ENCODE data around the gene CDH23. TPM values are rescaled to one million over a fixed set of nuclear protein-coding genes. Genes with fewer than 3 reads are reported as not detected.
A peak's percentile ranks its signal among the peaks of the same experiment; 100 is the strongest.

CDH23 gene
- total RNA-seq, 1 donor from 2014 or later, result not detected

DNA sequence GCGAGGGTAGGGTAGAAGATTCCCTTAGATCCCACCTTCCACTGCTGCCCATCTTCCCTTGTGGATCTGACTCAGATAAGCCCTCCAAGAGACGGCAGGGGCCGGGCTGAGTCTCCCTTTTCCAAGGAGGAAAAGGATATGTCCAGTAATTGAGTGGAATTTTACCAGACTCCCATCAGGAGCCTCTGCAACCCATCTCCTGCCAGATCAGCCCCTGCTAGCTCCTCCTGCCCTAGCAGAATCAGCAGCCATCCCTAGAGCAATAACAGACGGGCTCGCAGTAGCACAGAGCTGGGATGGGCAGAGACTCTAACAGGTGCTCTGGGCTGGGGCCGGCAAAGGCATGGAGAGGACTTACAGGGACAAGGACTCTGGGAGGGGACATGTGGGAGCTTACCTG is 249.3 kb downstream of the CDH23 start:
- Histone ChIP-seq H3K27me3 (ENCODE audit: control insufficient read depth, insufficient read depth, low read length) (no peaks in the 10 kb centered on the region), H3K36me3 (ENCODE audit: control insufficient read depth, insufficient read depth, low read length) (no peaks in the 10 kb centered on the region), H3K4me3 (ENCODE audit: low read depth, low read length) (no peak overlapping the region)
- DNase-seq (ENCODE audit: low read depth), result no peak
- FAIRE-seq, result no peak
- TF ChIP-seq, protein P1, sequence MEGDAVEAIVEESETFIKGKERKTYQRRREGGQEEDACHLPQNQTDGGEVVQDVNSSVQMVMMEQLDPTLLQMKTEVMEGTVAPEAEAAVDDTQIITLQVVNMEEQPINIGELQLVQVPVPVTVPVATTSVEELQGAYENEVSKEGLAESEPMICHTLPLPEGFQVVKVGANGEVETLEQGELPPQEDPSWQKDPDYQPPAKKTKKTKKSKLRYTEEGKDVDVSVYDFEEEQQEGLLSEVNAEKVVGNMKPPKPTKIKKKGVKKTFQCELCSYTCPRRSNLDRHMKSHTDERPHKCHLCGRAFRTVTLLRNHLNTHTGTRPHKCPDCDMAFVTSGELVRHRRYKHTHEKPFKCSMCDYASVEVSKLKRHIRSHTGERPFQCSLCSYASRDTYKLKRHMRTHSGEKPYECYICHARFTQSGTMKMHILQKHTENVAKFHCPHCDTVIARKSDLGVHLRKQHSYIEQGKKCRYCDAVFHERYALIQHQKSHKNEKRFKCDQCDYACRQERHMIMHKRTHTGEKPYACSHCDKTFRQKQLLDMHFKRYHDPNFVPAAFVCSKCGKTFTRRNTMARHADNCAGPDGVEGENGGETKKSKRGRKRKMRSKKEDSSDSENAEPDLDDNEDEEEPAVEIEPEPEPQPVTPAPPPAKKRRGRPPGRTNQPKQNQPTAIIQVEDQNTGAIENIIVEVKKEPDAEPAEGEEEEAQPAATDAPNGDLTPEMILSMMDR (IDR thresholded peaks at IDR 0.05; ENCODE audit: insufficient read depth, low read length, severe bottlenecking), result no peak

DNA sequence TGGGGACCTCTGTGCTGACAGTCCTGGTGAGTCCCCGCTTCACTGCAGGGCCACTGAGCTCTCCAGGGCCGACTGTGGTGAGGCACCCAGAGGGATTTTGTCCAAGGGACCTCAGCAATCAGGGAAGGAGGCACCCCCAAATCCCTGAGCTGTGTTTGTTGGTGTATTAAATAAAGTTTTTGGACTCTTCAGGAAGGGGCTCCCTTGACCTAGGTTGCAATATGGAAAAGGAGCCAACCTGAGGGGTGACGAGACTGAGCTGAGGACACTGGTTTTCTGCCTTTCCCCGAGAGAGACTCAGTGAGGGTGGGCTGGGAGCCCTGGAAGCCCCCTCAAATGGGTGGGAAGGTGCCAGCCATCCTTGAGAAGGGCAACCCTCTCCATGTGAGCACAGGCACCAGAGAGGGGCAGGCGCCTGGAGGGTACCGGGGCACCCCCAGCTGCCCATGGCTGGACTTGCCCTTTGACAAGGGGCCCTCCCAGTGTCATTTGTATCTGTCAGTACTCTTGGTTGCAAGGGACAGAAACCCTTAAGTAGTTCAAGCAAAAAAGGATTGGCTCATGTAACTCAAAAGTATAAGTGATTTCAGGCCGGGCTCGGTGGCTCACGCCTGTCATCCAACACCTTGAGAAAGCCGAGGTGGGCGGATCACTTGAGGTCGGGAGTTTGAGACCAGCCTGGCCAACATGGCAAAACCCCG is 250.0 kb downstream of the CDH23 start:
- no peak for FAIRE-seq
- no peak overlapping the region for H3K4me3 ChIP-seq (ENCODE audit: low read depth, low read length)
- DNase-seq (ENCODE audit: low read depth), result no peak
- H3K27me3 ChIP-seq (ENCODE audit: control insufficient read depth, insufficient read depth, low read length), result no peaks in the 10 kb centered on the region
- no peaks in the 10 kb centered on the region for H3K36me3 ChIP-seq (ENCODE audit: control insufficient read depth, insufficient read depth, low read length)
- TF ChIP-seq, protein P1 (IDR thresholded peaks at IDR 0.05; ENCODE audit: insufficient read depth, low read length, severe bottlenecking), result no peak

DNA sequence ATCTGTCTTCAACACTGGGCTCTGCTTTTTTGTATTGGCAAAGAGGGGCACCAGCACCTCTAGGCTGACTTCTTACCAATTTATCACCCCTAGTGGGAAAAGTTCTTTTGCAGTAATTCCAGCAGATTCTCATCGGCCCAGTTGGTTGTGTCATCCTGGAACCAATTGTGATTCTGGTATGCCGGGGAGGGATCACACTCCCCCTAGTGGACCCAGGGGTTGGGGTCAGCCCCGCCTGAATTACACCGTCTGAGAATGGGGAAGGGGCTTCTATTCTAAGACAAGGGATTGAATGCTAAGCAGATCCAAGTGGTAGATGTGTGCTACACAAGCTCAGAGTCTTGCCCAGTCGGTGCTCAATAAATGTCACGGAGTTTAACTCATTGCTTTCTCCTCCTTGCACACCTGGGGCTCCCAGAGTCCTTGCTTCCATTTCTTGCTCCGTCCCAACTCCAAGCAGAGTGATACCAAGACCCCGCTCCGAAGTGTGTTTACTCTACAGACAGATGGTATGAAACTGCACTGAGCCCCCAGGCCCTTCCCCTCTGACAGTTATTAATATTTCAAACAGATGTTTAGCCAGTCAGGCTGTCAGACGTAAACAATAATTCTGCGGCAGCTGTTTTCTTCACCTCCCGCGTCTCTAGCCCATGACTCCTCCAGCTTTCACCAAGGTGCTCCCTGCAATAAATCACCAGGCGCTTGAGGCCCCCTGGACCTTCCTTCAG is 251.0 kb downstream of the CDH23 start:
- DNase-seq (ENCODE audit: low read depth), result no peak
- TF ChIP-seq, protein P1 (IDR thresholded peaks at IDR 0.05; ENCODE audit: insufficient read depth, low read length, severe bottlenecking), result peak; percentile 29
- Histone ChIP-seq H3K27me3 (ENCODE audit: control insufficient read depth, insufficient read depth, low read length) (peaks cover 1% of the 10 kb centered on the region), H3K36me3 (ENCODE audit: control insufficient read depth, insufficient read depth, low read length) (no peaks in the 10 kb centered on the region), H3K4me3 (ENCODE audit: low read depth, low read length) (no peak overlapping the region)
- FAIRE-seq, result no peak

DNA sequence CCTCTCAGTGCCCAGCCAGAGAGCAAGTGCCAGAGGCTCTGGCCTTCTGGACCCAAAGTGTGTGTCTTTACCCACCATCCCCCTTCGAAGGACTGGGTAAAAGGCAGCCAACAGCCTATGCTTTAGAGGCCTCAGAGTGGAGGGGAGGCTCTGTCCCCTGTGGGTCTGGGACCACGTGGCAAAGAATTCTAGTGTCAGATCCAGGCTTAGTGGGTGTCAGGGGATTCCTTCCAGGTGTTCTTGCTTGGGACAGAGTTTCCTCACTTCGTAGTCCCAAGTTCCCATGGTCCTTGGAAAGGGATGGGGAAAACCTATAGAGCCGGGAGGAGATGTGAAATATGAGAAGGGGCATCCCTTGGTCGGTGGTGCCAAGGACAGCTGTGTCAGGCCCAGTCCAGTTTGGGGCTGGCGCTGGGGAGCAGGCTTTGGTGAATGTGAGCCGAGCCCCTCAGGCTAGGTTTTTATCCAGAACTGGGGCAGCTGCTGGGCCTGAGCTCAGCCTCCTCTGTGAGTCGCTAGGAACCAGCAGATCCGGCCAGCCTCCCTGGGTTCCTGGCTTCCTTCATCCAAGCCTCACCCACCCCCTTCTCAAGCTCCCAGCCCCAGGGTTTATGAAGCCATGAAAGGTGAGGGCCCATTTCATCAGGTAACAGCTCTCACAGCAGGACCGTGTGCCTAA is 251.7 kb downstream of the CDH23 start:
- FAIRE-seq (no peak), DNase-seq (ENCODE audit: low read depth) (no peak)
- H3K36me3 ChIP-seq (ENCODE audit: control insufficient read depth, insufficient read depth, low read length), result no peaks in the 10 kb centered on the region

DNA sequence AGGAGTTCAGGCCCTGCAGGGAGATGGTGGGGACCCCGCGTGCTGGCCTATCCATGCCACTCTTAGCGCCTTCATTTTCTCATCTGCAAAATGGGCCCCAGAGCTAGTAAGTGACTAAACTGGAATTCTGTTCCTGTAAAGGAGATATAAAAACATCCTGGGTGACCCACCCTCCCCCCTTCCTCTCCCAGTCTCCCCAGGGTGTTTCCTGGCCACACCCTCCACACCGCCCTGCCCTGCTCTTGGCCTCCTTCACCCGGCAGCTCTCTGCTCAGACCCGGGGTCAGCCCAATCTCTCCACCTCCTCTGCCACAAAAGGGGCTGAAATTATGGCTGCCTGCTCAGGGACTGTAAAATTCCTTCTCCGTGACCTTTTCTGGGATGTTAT is 252.2 kb downstream of the CDH23 start:
- TF ChIP-seq, protein P1 (IDR thresholded peaks at IDR 0.05; ENCODE audit: insufficient read depth, low read length, severe bottlenecking), result no peak
- Histone ChIP-seq H3K27me3 (ENCODE audit: control insufficient read depth, insufficient read depth, low read length) (peaks cover 1% of the 10 kb centered on the region), H3K4me3 (ENCODE audit: low read depth, low read length) (no peak overlapping the region), H3K36me3 (ENCODE audit: control insufficient read depth, insufficient read depth, low read length) (no peaks in the 10 kb centered on the region)
- no peak for FAIRE-seq
- no peak for DNase-seq (ENCODE audit: low read depth)

More for the DNA sequence above, 251.7 kb downstream of the CDH23 start:
- H3K4me3 ChIP-seq (ENCODE audit: low read depth, low read length), result no peak overlapping the region
- peaks cover 1% of the 10 kb centered on the region for H3K27me3 ChIP-seq (ENCODE audit: control insufficient read depth, insufficient read depth, low read length)
- TF ChIP-seq, protein P1 (IDR thresholded peaks at IDR 0.05; ENCODE audit: insufficient read depth, low read length, severe bottlenecking), result no peak
